Measurements from ENCODE around the gene C1R. TPM values are rescaled to one million over a fixed set of nuclear protein-coding genes. Genes with fewer than 3 reads are reported as not detected.

The C1R gene
- total RNA-seq, 4 donors from 2014 or later = 47.5 to 97.8 (median 74.9) TPM

GRCh38 chr12:7083125-7083524, 9.1 kb downstream of the C1R start:
- peaks cover 0 to 4% of the 10 kb centered on the region in 2 donors for H3K4me1 ChIP-seq
- H3K4me3 ChIP-seq = no peak overlapping the region
- ATAC-seq (no peak), DNase-seq (no peak)
- H3K36me3 ChIP-seq = no peaks in the 10 kb centered on the region
- intact Hi-C loops (cut with DNase I; ENCODE audit: low total_unique reads) = no loop called here
- H3K27me3 ChIP-seq = no peaks in the 10 kb centered on the region
- TF ChIP-seq POLR2A (IDR thresholded peaks at IDR 0.05) (no peak), CTCF (IDR thresholded peaks at IDR 0.05 in 4 of 5, conservative IDR thresholded peaks at IDR 0.05 in 1 of 5) (no peak)
- in situ Hi-C loops (cut with MboI; ENCODE audit: low sequenced_read_pairs in 4 of 4) = no loop called here
- H3K9me3 ChIP-seq = no peaks in the 10 kb centered on the region
- H3K27ac ChIP-seq = no peak overlapping the region

DNA sequence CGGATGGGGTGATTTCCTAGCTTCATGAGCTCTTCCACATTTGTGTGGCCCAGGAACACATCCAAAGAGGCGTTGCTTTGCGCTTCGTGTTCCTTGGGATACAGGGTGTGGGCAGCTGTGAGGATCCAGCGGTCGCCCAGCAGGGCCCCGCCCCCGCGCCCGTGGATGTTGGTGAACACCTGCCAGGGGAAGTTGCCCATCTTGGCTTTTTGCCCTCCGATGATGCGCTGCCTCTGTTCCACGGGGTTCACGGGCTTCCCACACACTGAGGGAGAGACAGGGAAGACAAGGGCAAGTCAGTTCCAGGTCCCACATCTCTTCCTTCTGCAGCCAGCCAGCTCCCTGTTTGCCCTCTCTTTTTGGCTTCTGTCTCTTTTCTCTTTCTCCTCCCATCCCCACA, 11.2 kb downstream of the C1R start:
- Histone ChIP-seq H3K36me3 (no peaks in the 10 kb centered on the region), H3K27ac (no peak overlapping the region)
- ATAC-seq = no peak

DNA sequence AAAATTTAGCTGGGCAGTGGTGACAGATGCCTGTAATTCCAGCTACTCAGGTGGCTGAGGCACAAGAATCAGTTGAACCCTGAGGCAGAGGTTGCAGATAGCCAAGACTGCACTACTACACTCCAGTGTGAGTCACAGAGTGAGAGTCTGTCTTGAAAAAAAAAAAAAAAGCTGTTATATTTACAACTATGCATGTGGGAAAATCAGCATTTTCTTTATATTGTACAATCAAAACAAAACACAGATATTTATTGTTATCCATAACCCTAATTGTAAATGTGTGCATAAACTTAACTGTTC, 12.5 kb downstream of the C1R start:
- Histone ChIP-seq H3K27ac (peak overlapping the region; percentile 33 to 67 (median 60)), H3K9me3 (no peaks in the 10 kb centered on the region), H3K4me3 (no peak overlapping the region), H3K4me1 (peaks cover 0 to 4% of the 10 kb centered on the region in 2 donors), H3K36me3 (no peaks in the 10 kb centered on the region), H3K27me3 (no peaks in the 10 kb centered on the region)
- no peak for ATAC-seq
- intact Hi-C loops (cut with DNase I; ENCODE audit: low total_unique reads) (no loop called here), in situ Hi-C loops (cut with MboI; ENCODE audit: low sequenced_read_pairs in 4 of 4) (no loop called here)
- DNase-seq = no peak
- no peak for TF ChIP-seq POLR2A (IDR thresholded peaks at IDR 0.05)
- no peak for TF ChIP-seq CTCF (IDR thresholded peaks at IDR 0.05 in 4 of 5, conservative IDR thresholded peaks at IDR 0.05 in 1 of 5)

More for the DNA sequence above, 11.2 kb downstream of the C1R start:
- H3K9me3 ChIP-seq = no peaks in the 10 kb centered on the region
- in situ Hi-C loops (cut with MboI; ENCODE audit: low sequenced_read_pairs in 4 of 4) = no loop called here
- H3K4me1 ChIP-seq = peaks cover 0 to 4% of the 10 kb centered on the region in 2 donors
- TF ChIP-seq POLR2A (IDR thresholded peaks at IDR 0.05) = no peak
- no peak for TF ChIP-seq CTCF (IDR thresholded peaks at IDR 0.05 in 4 of 5, conservative IDR thresholded peaks at IDR 0.05 in 1 of 5)
- no peak for DNase-seq
- no peak overlapping the region for H3K4me3 ChIP-seq
- no peaks in the 10 kb centered on the region for H3K27me3 ChIP-seq
- intact Hi-C loops (cut with DNase I; ENCODE audit: low total_unique reads) = no loop called here

DNA sequence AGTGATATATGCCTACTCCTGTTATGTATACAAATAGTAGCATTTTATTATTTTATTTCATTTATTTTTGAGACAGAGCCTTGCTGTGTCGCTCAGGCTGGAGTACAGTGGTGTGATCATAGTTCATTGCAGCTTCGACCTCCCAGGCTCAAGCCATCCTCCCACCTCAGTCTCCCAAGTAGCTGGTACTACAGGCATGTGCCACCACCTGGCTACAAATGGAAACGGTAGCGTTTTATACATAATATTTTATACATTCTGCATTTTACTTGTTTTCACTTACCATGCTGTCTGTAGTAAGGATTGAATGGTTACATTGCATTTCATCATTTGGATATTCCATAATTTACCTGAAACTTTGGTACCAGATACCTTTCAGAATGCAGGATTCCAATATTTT, 14.1 kb downstream of the C1R start:
- no peak for DNase-seq
- TF ChIP-seq CTCF (IDR thresholded peaks at IDR 0.05 in 4 of 5, conservative IDR thresholded peaks at IDR 0.05 in 1 of 5) = no peak
- TF ChIP-seq POLR2A (IDR thresholded peaks at IDR 0.05) = no peak
- H3K4me1 ChIP-seq = peaks cover 0 to 4% of the 10 kb centered on the region in 2 donors
- no peaks in the 10 kb centered on the region for H3K36me3 ChIP-seq
- intact Hi-C loops (cut with DNase I; ENCODE audit: low total_unique reads) (no loop called here), in situ Hi-C loops (cut with MboI; ENCODE audit: low sequenced_read_pairs in 4 of 4) (no loop called here)
- H3K27me3 ChIP-seq = no peaks in the 10 kb centered on the region
- no peaks in the 10 kb centered on the region for H3K9me3 ChIP-seq
- no peak for ATAC-seq
- H3K27ac ChIP-seq = no peak overlapping the region
- H3K4me3 ChIP-seq = no peak overlapping the region

- Histone ChIP-seq H3K4me1 (peaks cover 0 to 4% of the 10 kb centered on the region in 2 donors), H3K9me3 (no peaks in the 10 kb centered on the region), H3K27ac (no peak overlapping the region), H3K4me3 (no peak overlapping the region), H3K36me3 (no peaks in the 10 kb centered on the region), H3K27me3 (no peaks in the 10 kb centered on the region)
- TF ChIP-seq CTCF (IDR thresholded peaks at IDR 0.05 in 4 of 5, conservative IDR thresholded peaks at IDR 0.05 in 1 of 5) (no peak), POLR2A (IDR thresholded peaks at IDR 0.05) (no peak)
- DNase-seq (no peak), ATAC-seq (no peak)
- intact Hi-C loops (cut with DNase I; ENCODE audit: low total_unique reads) = no loop called here
- in situ Hi-C loops (cut with MboI; ENCODE audit: low sequenced_read_pairs in 4 of 4) = no loop called here
These were observed 15.8 kb downstream of the C1R start for GRCh38 chr12:7076493-7076892.

All from gastrocnemius medialis (tissue), 4 donors.